GM23248 (cell line): ENCODE measurements around the gene TAF4. TPM values are rescaled to one million over a fixed set of nuclear protein-coding genes. Genes with fewer than 3 reads are reported as not detected.
A peak's percentile ranks its signal among the peaks of the same experiment; 100 is the strongest.

ENCODE experiments used
- DNase-seq: peaks from one replicate; pipeline ENCODE4 v3.0.0-alpha.2; 2015
- H2AFZ ChIP-seq: fragments of 200-600 bp; sonication (generic); 2 replicates; pipeline ENCODE4 v1.6.1; 2016; ENCODE audit warnings: antibody characterized with exemption
- H3F3A ChIP-seq: fragments of 200-600 bp; sonication (generic); 2 replicates; pipeline ENCODE4 v1.6.1; 2016; ENCODE audit warnings: mild to moderate bottlenecking, antibody characterized with exemption, mixed run types; ENCODE audit not compliant: insufficient read depth
- H3K27ac ChIP-seq: fragments of 200-600 bp; sonication (generic); 2 replicates; pipeline ENCODE4 v1.5.1; 2016; ENCODE audit warnings: mild to moderate bottlenecking
- H3K27me3 ChIP-seq: fragments of 200-600 bp; sonication (generic); replicated peaks from 2 replicates; pipeline ENCODE4 v1.6.1; 2016; ENCODE audit warnings: mild to moderate bottlenecking; ENCODE audit not compliant: insufficient read depth
- H3K36me3 ChIP-seq: fragments of 200-600 bp; sonication (generic); 2 replicates; pipeline ENCODE4 v1.6.1; 2016; ENCODE audit warnings: low read depth, mild to moderate bottlenecking
- H3K4me1 ChIP-seq: fragments of 200-600 bp; sonication (generic); 2 replicates; pipeline ENCODE4 v1.6.1; 2016; ENCODE audit warnings: mild to moderate bottlenecking; ENCODE audit not compliant: insufficient read depth
- H3K4me2 ChIP-seq: fragments of 200-600 bp; sonication (generic); one replicate; pipeline ENCODE4 v1.6.1; 2016; ENCODE audit warnings: mild to moderate bottlenecking; ENCODE audit not compliant: unreplicated experiment
- H3K4me3 ChIP-seq: fragments of 200-600 bp; sonication (generic); 2 replicates; pipeline ENCODE4 v1.5.1; 2016; ENCODE audit warnings: mild to moderate bottlenecking
- H3K79me2 ChIP-seq: fragments of 200-600 bp; sonication (generic); 2 replicates; pipeline ENCODE4 v1.6.1; 2016; ENCODE audit warnings: mild to moderate bottlenecking; ENCODE audit not compliant: insufficient read depth
- H3K9ac ChIP-seq: fragments of 200-600 bp; sonication (generic); 2 replicates; pipeline ENCODE4 v1.6.1; 2016; ENCODE audit warnings: mild to moderate bottlenecking
- H3K9me2 ChIP-seq: fragments of 200-600 bp; sonication (generic); 2 replicates; pipeline ENCODE4 v1.6.1; 2016; ENCODE audit warnings: mixed run types, mild to moderate bottlenecking, moderate library complexity; ENCODE audit not compliant: insufficient read depth
- H3K9me3 ChIP-seq: fragments of 200-600 bp; sonication (generic); one replicate; pipeline ENCODE4 v1.6.1; 2017; ENCODE audit warnings: low read depth
- H4K20me1 ChIP-seq: fragments of 200-600 bp; sonication (generic); 2 replicates; pipeline ENCODE4 v1.6.0; 2016; ENCODE audit not compliant: insufficient read depth
- EZH2 ChIP-seq: fragments of 200-600 bp; sonication (generic); IDR thresholded peaks from 2 replicates; pipeline ENCODE4 v1.6.1; 2018; ENCODE audit warnings: antibody characterized with exemption, mild to moderate bottlenecking; ENCODE audit not compliant: insufficient read depth, poor library complexity, severe bottlenecking
- EZH2phosphoT487 ChIP-seq: fragments of 200-600 bp; sonication (generic); IDR thresholded peaks from 2 replicates; pipeline ENCODE4 v1.6.1; 2018; ENCODE audit warnings: antibody characterized with exemption, moderate library complexity, mild to moderate bottlenecking, low read depth; ENCODE audit not compliant: insufficient read depth
- WGBS, 2 experiments: methylation state at CpG; one replicate each; pipeline ENCODE4 v1.1.6; 2015 to 2017; ENCODE audit warnings: low lambda C conversion rate in 2 of 2, low coverage in 1 of 2; ENCODE audit errors: missing lambda C conversion rate in 2 of 2; 5-methylcytosine and 5-hydroxymethylcytosine counted together
- in situ Hi-C: fragments of 300-500 bp; cut with MboI; formaldehyde crosslinking; loops from 2 replicates; pipeline ENCODE4 v1.15.0; 2020
- polyA plus RNA-seq: library from polyadenylated mRNA; unstranded; fragments of >200 nt; fragmentation: Nextera tagmentation; extraction: Ambion mirVana; gene quantifications from 2 replicates; pipeline ENCODE4 v1.2.1, GENCODE V29; 2016
- total RNA-seq: library from RNA; depleted of rRNA; stranded (reverse); fragments of >200 nt; shearing (Covaris generic); gene quantifications from 2 replicates; pipeline ENCODE4 v1.2.3, GENCODE V29; 2014

TAF4 gene
- total and polyA plus RNA-seq, 2 experiments from 2014 or later: 1.4 to 2.9 TPM

DNA sequence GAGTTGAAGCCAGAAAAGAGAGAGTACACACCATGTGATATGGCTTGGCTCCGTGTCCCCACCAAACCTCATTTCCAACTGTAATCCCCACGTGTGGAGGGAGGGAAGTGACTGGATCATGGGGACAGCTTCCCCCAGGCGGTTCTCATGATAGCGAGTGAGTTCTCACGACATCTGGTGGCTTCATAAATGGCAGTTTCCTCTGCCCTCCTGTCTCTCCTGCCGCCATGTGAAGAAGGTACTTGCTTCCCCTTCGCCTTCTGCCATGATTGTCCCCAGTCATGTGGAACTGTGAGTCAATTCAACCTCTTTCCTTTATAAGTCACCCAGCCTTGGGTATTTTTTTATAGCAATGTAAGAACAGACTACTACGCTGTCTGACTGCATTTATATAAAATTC lies 40.3 kb downstream of the TAF4 start:
- Histone ChIP-seq H3K9me3 (no peaks in the 10 kb centered on the region), H3K9me2 (no peaks in the 10 kb centered on the region), H3K36me3 (no peaks in the 10 kb centered on the region), H4K20me1 (no peaks in the 10 kb centered on the region), H3K79me2 (peaks cover 97% of the 10 kb centered on the region), H3K27ac (peak overlapping the region; percentile 9; the same call in 1 of the 2 replicates), H2AFZ (peak overlapping the region; percentile 29; the same call in 1 of the 2 replicates), H3K9ac (peak overlapping the region; percentile 46), H3K4me2 (peak overlapping the region; percentile 44), H3K4me3 (peak overlapping the region; percentile 20), H3K27me3 (no peaks in the 10 kb centered on the region), H3F3A (no peaks in the 10 kb centered on the region), H3K4me1 (peaks cover 15% of the 10 kb centered on the region)
- 44 to 49% methylated on average over 8 of the region's 8 CpGs for WGBS, 2 experiments
- DNase-seq: peak; percentile 43
- in situ Hi-C loops: loop anchor here (10.0 kb wide), 1 partner anchor 109 kb away; no protein-coding TSS in a partner anchor
- TF ChIP-seq EZH2 (no peak), EZH2phosphoT487 (no peak)

DNA sequence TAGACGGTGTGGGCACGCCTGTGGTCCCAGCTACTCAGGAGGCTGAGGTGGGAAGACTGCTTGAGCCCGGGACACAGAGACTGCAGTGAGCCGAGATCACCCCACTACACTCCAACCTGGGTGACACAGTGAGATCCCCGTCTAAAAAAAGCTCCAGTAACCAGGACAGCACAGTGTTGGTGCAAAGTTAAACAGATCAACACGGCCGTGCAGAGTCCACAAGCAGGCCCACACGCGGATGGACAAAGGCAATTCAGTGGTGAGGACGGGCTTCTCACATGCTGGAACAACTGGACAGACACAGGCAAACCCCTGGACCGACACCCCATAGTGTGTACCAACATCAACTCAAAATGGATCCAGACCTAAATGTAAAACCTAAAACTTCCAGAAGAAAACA lies 41.7 kb downstream of the TAF4 start:
- in situ Hi-C loops: loop anchor here (10.0 to 25.0 kb wide), 2 partner anchors 111 to 363 kb away; partner anchors contain the start of gene RPS21
- H3K4me1 ChIP-seq: peaks cover 15% of the 10 kb centered on the region
- 90 to 92% methylated on average over 11 of the region's 11 CpGs for WGBS, 2 experiments

DNA sequence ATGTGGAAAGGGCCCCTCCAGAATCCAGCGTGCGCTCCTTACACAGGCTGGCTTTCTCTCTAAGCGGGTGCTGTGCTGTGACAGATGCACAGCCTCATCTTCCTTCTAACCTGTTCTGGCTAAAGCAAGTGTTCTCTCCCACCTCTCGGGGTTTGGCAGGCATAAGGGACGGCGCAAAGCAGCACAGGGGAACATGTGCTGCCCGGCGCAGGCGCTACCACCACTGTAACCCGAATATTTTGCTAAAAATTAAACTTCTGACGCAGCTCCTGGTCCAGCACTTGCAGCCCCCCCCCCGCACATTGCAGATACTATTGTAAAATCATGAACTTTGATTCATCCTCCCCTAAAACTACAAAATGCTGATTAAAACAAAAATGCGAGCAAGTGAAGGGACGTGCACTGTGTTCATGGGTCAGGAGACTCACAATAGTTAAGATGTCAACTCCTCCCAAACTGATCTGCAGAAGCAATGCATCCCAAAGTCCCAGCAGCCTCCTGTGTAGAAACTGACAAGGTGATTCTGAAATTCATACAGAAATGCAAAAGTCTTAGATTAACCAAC lies 43.0 kb downstream of the TAF4 start:
- Histone ChIP-seq H3K36me3 (no peaks in the 10 kb centered on the region), H3K4me1 (peaks cover 15% of the 10 kb centered on the region), H3K4me2 (no peak overlapping the region), H3F3A (no peaks in the 10 kb centered on the region), H3K4me3 (no peak overlapping the region), H3K79me2 (peaks cover 95% of the 10 kb centered on the region), H3K27me3 (no peaks in the 10 kb centered on the region), H4K20me1 (no peaks in the 10 kb centered on the region), H3K9ac (no peak overlapping the region), H3K27ac (no peak overlapping the region), H3K9me3 (no peaks in the 10 kb centered on the region), H3K9me2 (no peaks in the 10 kb centered on the region), H2AFZ (no peak overlapping the region)
- 93 to 96% methylated on average over 14 of the region's 14 CpGs for WGBS, 2 experiments
- no peak for TF ChIP-seq EZH2
- no peak for TF ChIP-seq EZH2phosphoT487
- no peak for DNase-seq
- in situ Hi-C loops: loop anchor here (10.0 to 25.0 kb wide), 2 partner anchors 112 to 365 kb away; partner anchors contain the start of gene RPS21

More for the DNA sequence above, 41.7 kb downstream of the TAF4 start:
- Histone ChIP-seq H3K9ac (no peak overlapping the region), H3K4me3 (no peak overlapping the region), H3K36me3 (no peaks in the 10 kb centered on the region), H3K4me2 (no peak overlapping the region), H3K9me2 (no peaks in the 10 kb centered on the region), H3F3A (no peaks in the 10 kb centered on the region), H2AFZ (no peak overlapping the region), H3K9me3 (no peaks in the 10 kb centered on the region), H3K27me3 (no peaks in the 10 kb centered on the region), H4K20me1 (no peaks in the 10 kb centered on the region), H3K79me2 (peaks cover 97% of the 10 kb centered on the region), H3K27ac (no peak overlapping the region)
- TF ChIP-seq EZH2phosphoT487 (no peak), EZH2 (no peak)
- no peak for DNase-seq

DNA sequence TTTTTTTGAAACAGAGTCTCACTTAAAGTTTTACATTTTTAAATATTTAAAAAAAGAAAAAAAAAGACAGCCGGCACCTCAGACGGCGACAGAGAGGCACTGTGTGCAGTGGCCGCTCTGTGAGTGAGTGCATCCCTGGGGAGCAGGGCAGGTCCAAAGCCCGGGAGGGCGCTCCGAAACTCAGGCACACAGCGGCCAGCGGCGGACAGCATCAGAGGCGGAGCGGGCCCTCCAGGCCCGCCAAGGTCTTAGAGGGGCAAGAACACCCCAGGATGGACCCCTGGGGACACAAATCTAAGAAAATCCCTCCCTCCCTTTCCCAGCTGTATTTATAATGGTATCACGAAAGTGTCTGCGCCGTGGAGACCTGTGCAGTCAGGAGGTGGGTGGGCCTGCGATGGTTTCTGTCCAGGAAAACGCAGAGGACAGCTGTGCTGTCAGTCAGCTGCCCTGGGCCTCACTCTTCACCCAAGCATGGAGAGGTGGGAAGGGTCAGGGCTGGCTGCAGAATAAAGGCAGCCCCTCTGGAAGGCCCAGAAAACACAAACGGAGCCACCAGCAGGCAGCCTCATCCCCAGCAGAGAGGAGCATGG lies 43.8 kb downstream of the TAF4 start:
- no peak for DNase-seq
- Histone ChIP-seq H4K20me1 (no peaks in the 10 kb centered on the region), H3K4me3 (no peak overlapping the region), H2AFZ (no peak overlapping the region), H3K4me1 (peaks cover 9% of the 10 kb centered on the region), H3K9me3 (no peaks in the 10 kb centered on the region), H3K4me2 (no peak overlapping the region), H3K27me3 (no peaks in the 10 kb centered on the region), H3K36me3 (no peaks in the 10 kb centered on the region), H3K79me2 (peaks cover 95% of the 10 kb centered on the region), H3K27ac (no peak overlapping the region), H3K9ac (no peak overlapping the region), H3F3A (no peaks in the 10 kb centered on the region), H3K9me2 (no peaks in the 10 kb centered on the region)
- TF ChIP-seq EZH2phosphoT487 (no peak), EZH2 (no peak)
- in situ Hi-C loops: loop anchor here (10.0 to 25.0 kb wide), 2 partner anchors 113 to 365 kb away; partner anchors contain the start of gene RPS21
- 88 to 92% methylated on average over 18 to 19 of the region's 19 CpGs for WGBS, 2 experiments
